Osteoblast (primary cell): Measurements from ENCODE around the gene ANKS6. TPM values are rescaled to one million over a fixed set of nuclear protein-coding genes. Genes with fewer than 3 reads are reported as not detected.

Source experiments
- DNase-seq: peaks from one replicate; pipeline ENCODE4 v3.0.0; 2011; ENCODE audit warnings: low spot score, mixed read lengths; ENCODE audit not compliant: insufficient read length; ENCODE audit errors: missing footprints
- H2AFZ ChIP-seq: 2 replicates; pipeline ENCODE4 v1.6.0; 2011; ENCODE audit warnings: mild to moderate bottlenecking, low read length
- H3K27ac ChIP-seq: 2 replicates; pipeline ENCODE4 v1.5.1; 2011; ENCODE audit warnings: mild to moderate bottlenecking, low read depth, low read length, moderate library complexity
- H3K27me3 ChIP-seq: 2 replicates; pipeline ENCODE4 v1.6.0; 2012; ENCODE audit warnings: mild to moderate bottlenecking, control low read depth, inconsistent platforms, low read length, moderate library complexity; ENCODE audit not compliant: insufficient read depth
- H3K36me3 ChIP-seq: 2 replicates; pipeline ENCODE4 v1.5.1; 2011; ENCODE audit warnings: mild to moderate bottlenecking, low read length, control low read depth, moderate library complexity; ENCODE audit not compliant: insufficient read depth
- H3K4me1 ChIP-seq: 2 replicates; pipeline ENCODE4 v1.5.1; 2011; ENCODE audit warnings: mild to moderate bottlenecking, low read length, control low read depth, moderate library complexity; ENCODE audit not compliant: insufficient read depth
- H3K4me2 ChIP-seq: 2 replicates; pipeline ENCODE4 v1.6.0; 2011; ENCODE audit warnings: mild to moderate bottlenecking, low read length; ENCODE audit not compliant: insufficient read depth
- H3K4me3 ChIP-seq: fragments of 200-600 bp; sonication (generic); 3 replicates; pipeline ENCODE4 v1.5.1; 2012; ENCODE audit warnings: mild to moderate bottlenecking, low read length, inconsistent platforms; ENCODE audit not compliant: insufficient read depth
- H3K79me2 ChIP-seq: 2 replicates; pipeline ENCODE4 v1.6.0; 2012; ENCODE audit warnings: mild to moderate bottlenecking, low read length, control low read depth, inconsistent platforms; ENCODE audit not compliant: insufficient read depth
- H3K9me3 ChIP-seq: 2 replicates; pipeline ENCODE4 v1.5.1; 2011; ENCODE audit warnings: low read depth, low read length, control low read depth
- H4K20me1 ChIP-seq: 2 replicates; pipeline ENCODE4 v1.6.0; 2012; ENCODE audit warnings: mild to moderate bottlenecking, low read length, control low read depth; ENCODE audit not compliant: insufficient read depth
- CTCF ChIP-seq: IDR thresholded peaks from 2 replicates; pipeline ENCODE4 v1.5.1; 2011; ENCODE audit warnings: mild to moderate bottlenecking, low read depth, low read length, moderate library complexity; ENCODE audit errors: extremely low read depth
- total RNA-seq: library from RNA; depleted of rRNA; stranded (reverse); fragments of >200 nt; gene quantifications from 2 replicates; pipeline ENCODE4 v1.2.3, GENCODE V29; 2012

Gene ANKS6
- total RNA-seq, 1 donor = 21.7 TPM

GRCh38 chr9:98706651-98707165 is 89.6 kb downstream of the ANKS6 start:
- TF ChIP-seq CTCF = no peak
- peak; percentile 82 for DNase-seq
- Histone ChIP-seq H3K79me2 (no peaks in the 10 kb centered on the region), H3K27me3 (peaks cover 65% of the 10 kb centered on the region), H3K36me3 (no peaks in the 10 kb centered on the region), H3K9me3 (no peaks in the 10 kb centered on the region), H3K4me3 (peak overlapping the region; percentile 42), H3K4me1 (no peaks in the 10 kb centered on the region), H3K4me2 (peak overlapping the region; percentile 57), H4K20me1 (no peaks in the 10 kb centered on the region), H2AFZ (peak overlapping the region; percentile 51), H3K27ac (no peak overlapping the region)

GRCh38 chr9:98702835-98703380 is 93.4 kb downstream of the ANKS6 start:
- Histone ChIP-seq H4K20me1 (no peaks in the 10 kb centered on the region), H3K36me3 (no peaks in the 10 kb centered on the region), H3K9me3 (no peaks in the 10 kb centered on the region), H3K4me2 (no peak overlapping the region), H3K4me1 (no peaks in the 10 kb centered on the region), H2AFZ (no peak overlapping the region), H3K4me3 (no peak overlapping the region), H3K79me2 (no peaks in the 10 kb centered on the region), H3K27me3 (peaks cover 59% of the 10 kb centered on the region), H3K27ac (no peak overlapping the region)
- TF ChIP-seq CTCF = no peak
- DNase-seq = peak; percentile 47

- no peaks in the 10 kb centered on the region for H4K20me1 ChIP-seq
- no peak overlapping the region for H3K27ac ChIP-seq
- no peak for TF ChIP-seq CTCF
- no peaks in the 10 kb centered on the region for H3K9me3 ChIP-seq
- no peak overlapping the region for H3K4me2 ChIP-seq
- no peaks in the 10 kb centered on the region for H3K36me3 ChIP-seq
- H2AFZ ChIP-seq = no peak overlapping the region
- no peaks in the 10 kb centered on the region for H3K79me2 ChIP-seq
- DNase-seq = no peak
- no peaks in the 10 kb centered on the region for H3K4me1 ChIP-seq
- peaks cover 53% of the 10 kb centered on the region for H3K27me3 ChIP-seq
- no peak overlapping the region for H3K4me3 ChIP-seq
Observed at GRCh38 chr9:98702340-98702739, 94.0 kb downstream of the ANKS6 start.

- TF ChIP-seq CTCF = no peak
- Histone ChIP-seq H2AFZ (no peak overlapping the region), H3K4me2 (no peak overlapping the region), H3K79me2 (no peaks in the 10 kb centered on the region), H3K27ac (no peak overlapping the region), H3K36me3 (no peaks in the 10 kb centered on the region), H4K20me1 (no peaks in the 10 kb centered on the region), H3K4me1 (no peaks in the 10 kb centered on the region), H3K9me3 (no peaks in the 10 kb centered on the region), H3K4me3 (no peak overlapping the region), H3K27me3 (peaks cover 46% of the 10 kb centered on the region)
- no peak for DNase-seq
Observed at GRCh38 chr9:98701576-98701975, 94.8 kb downstream of the ANKS6 start.
